Parathyroid adenoma (tissue), 2 donors: ENCODE results near the gene ERICH3.

ENCODE experiments used
- H2AFZ ChIP-seq: fragments of 300-600 bp; sonication (generic); one replicate; pipeline ENCODE4 v1.7.0; 2017; ENCODE audit warnings: antibody characterized with exemption, mild to moderate bottlenecking
- H3K27ac ChIP-seq: fragments of 300-600 bp; sonication (generic); one replicate; pipeline ENCODE4 v1.7.0; 2017
- H3K27me3 ChIP-seq: fragments of 300-600 bp; sonication (generic); one replicate; pipeline ENCODE4 v1.7.0; 2017; ENCODE audit warnings: low read length; ENCODE audit not compliant: control insufficient read depth, insufficient read depth
- H3K36me3 ChIP-seq: fragments of 300-600 bp; sonication (generic); one replicate; pipeline ENCODE4 v1.7.0; 2017; ENCODE audit warnings: low read length; ENCODE audit not compliant: control insufficient read depth, insufficient read depth
- H3K4me1 ChIP-seq: fragments of 300-600 bp; sonication (generic); one replicate; pipeline ENCODE4 v1.7.0; 2017; ENCODE audit warnings: control low read depth
- H3K4me2 ChIP-seq: fragments of 300-600 bp; sonication (generic); one replicate; pipeline ENCODE4 v1.7.0; 2017; ENCODE audit warnings: low read length
- H3K4me3 ChIP-seq: fragments of 300-600 bp; sonication (generic); one replicate; pipeline ENCODE4 v1.7.0; 2017; ENCODE audit warnings: low read depth, low read length
- H3K79me2 ChIP-seq: fragments of 300-600 bp; sonication (generic); one replicate; pipeline ENCODE4 v1.7.0; 2017; ENCODE audit warnings: control low read depth
- H3K9ac ChIP-seq: fragments of 300-600 bp; sonication (generic); one replicate; pipeline ENCODE4 v1.7.0; 2017; ENCODE audit warnings: mild to moderate bottlenecking
- H3K9me3 ChIP-seq: fragments of 300-600 bp; sonication (generic); one replicate; pipeline ENCODE4 v1.7.0; 2017; ENCODE audit warnings: low read length; ENCODE audit not compliant: control insufficient read depth
- TF ChIP-seq, protein P1 (sequence below): fragments of 300-600 bp; sonication (generic); IDR thresholded peaks from one replicate; pipeline ENCODE4 v1.7.0; 2017; ENCODE audit warnings: antibody characterized with exemption, mild to moderate bottlenecking
- donor health status: primary hyperparathyroidism.

The ERICH3 gene

DNA sequence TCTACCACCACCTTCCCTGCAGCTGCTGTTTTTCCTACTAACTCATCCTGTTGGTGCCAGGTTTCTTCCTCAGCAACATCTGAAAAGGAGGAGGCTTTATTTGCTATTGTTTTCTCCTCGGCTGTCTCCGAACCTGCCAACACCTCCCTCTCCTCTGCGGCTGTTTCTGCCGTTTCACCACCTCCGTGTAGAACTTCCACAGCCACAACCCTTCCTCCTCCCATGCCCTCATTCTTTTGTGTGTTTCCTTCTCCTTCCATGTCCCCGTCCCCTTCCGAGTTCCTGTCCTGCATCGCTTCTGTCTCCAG, 102.1 kb downstream of the ERICH3 start:
- H3K9ac ChIP-seq = no peak overlapping the region
- H3K4me3 ChIP-seq = no peak overlapping the region
- H3K79me2 ChIP-seq = no peaks in the 10 kb centered on the region
- no peak overlapping the region for H3K27ac ChIP-seq
- H3K4me1 ChIP-seq = no peaks in the 10 kb centered on the region
- H2AFZ ChIP-seq = no peak overlapping the region
- no peaks in the 10 kb centered on the region for H3K36me3 ChIP-seq
- H3K4me2 ChIP-seq = no peak overlapping the region
- no peaks in the 10 kb centered on the region for H3K27me3 ChIP-seq
- no peaks in the 10 kb centered on the region for H3K9me3 ChIP-seq
- TF ChIP-seq, protein P1, sequence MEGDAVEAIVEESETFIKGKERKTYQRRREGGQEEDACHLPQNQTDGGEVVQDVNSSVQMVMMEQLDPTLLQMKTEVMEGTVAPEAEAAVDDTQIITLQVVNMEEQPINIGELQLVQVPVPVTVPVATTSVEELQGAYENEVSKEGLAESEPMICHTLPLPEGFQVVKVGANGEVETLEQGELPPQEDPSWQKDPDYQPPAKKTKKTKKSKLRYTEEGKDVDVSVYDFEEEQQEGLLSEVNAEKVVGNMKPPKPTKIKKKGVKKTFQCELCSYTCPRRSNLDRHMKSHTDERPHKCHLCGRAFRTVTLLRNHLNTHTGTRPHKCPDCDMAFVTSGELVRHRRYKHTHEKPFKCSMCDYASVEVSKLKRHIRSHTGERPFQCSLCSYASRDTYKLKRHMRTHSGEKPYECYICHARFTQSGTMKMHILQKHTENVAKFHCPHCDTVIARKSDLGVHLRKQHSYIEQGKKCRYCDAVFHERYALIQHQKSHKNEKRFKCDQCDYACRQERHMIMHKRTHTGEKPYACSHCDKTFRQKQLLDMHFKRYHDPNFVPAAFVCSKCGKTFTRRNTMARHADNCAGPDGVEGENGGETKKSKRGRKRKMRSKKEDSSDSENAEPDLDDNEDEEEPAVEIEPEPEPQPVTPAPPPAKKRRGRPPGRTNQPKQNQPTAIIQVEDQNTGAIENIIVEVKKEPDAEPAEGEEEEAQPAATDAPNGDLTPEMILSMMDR = no peak

DNA sequence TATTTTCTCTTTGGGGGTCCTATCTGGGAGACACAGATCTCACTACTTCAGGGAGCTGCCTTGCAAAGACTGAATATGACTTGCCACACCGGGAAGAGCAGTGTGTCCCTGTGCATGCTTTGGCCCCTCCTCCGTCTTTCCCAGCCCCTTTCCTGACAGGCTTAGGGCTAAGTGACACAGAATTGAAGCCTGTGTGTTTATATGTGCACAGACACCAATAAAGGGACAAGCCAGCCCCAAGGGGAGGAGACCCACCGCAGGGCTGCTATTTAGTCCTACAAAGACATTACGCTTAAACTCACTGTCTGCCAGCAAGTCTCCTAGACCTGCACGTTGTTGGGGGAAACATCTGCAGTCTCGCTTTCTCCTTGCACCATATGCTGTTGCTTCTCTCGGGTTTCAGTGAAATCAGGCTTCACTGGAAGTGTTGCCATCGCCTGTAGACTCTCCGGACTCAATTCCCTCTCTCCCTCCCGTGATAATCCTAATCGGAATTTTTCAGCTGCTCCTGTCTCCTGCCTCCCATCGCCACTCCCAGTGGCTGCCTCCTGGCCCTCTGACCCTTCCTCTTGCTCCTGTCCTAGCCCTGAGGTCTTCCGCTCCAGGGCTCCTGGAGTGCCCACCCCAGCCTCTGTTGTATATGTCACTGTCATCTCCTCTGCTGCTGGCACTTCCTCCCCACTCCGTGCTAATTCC, 102.6 kb downstream of the ERICH3 start:
- H3K79me2 ChIP-seq = no peaks in the 10 kb centered on the region
- no peak overlapping the region for H2AFZ ChIP-seq
- no peak overlapping the region for H3K9ac ChIP-seq
- TF ChIP-seq, protein P1 = no peak
- no peaks in the 10 kb centered on the region for H3K27me3 ChIP-seq
- H3K4me2 ChIP-seq = no peak overlapping the region
- no peak overlapping the region for H3K27ac ChIP-seq
- H3K9me3 ChIP-seq = no peaks in the 10 kb centered on the region
- no peak overlapping the region for H3K4me3 ChIP-seq
- no peaks in the 10 kb centered on the region for H3K4me1 ChIP-seq
- no peaks in the 10 kb centered on the region for H3K36me3 ChIP-seq

DNA sequence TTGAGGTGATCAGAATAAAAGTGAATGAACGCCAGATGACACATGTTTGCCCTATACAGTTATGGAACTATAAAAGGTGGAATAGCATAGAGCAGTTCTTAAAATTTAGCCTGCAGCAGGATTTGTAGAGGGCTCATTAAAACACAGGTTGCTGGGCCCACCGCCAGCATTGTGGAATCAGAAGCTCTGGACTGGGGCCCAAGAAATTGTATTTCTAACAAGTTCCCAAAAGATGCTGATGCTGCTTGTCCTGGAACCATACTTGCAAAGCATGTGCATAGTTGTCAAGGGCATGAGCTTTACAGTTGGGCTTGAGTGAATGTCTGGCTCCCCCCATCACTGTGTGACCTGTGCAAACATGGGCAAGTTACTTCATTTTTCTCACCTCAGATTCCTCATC, 123.7 kb downstream of the ERICH3 start:
- Histone ChIP-seq H3K4me3 (no peak overlapping the region), H3K27me3 (no peaks in the 10 kb centered on the region), H3K27ac (no peak overlapping the region), H3K4me1 (no peaks in the 10 kb centered on the region), H2AFZ (no peak overlapping the region), H3K79me2 (no peaks in the 10 kb centered on the region), H3K36me3 (no peaks in the 10 kb centered on the region), H3K9me3 (no peaks in the 10 kb centered on the region), H3K9ac (no peak overlapping the region), H3K4me2 (no peak overlapping the region)
- TF ChIP-seq, protein P1 = no peak

DNA sequence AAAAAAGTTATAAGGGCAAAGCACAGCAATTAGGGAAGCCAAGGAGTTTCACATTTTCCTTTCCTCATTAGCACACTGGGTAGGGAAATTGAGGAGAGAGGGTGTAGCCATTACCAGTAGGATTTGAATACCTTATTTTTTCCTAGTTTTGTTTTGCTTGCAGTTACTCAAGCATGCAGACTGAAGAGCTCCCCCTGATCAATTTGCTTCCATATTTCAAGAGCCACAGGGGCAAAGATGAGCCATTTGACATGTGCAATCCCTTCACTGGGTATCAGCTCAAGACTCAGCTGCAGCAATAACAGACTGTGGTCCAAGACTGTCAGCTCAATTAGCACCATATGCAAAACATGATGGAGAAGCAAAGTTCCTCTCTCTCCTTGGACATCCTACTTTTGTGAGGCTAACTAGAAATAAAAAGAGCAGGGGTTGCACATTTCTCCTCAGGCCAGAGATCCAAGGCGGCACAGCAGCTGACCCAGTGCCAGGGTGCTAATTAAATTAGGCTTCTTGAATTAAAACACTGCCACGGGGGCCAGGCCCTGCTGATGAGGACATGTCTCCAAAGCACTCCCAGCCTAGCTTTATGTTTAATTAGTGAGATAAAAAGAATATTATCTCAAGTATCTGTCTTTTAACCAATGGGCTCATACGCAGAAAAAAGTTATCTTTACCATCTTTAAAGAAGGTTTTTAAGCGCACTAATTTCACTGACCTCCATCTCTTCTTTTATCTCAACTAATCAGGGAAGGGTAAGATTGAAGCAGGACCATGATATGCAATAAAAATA, 124.4 kb downstream of the ERICH3 start:
- Histone ChIP-seq H3K4me2 (no peak overlapping the region), H3K4me1 (no peaks in the 10 kb centered on the region), H3K9ac (no peak overlapping the region), H2AFZ (no peak overlapping the region), H3K27me3 (no peaks in the 10 kb centered on the region), H3K79me2 (no peaks in the 10 kb centered on the region), H3K27ac (no peak overlapping the region), H3K36me3 (no peaks in the 10 kb centered on the region), H3K9me3 (no peaks in the 10 kb centered on the region), H3K4me3 (no peak overlapping the region)
- TF ChIP-seq, protein P1 = no peak
